ENCODE data around the gene C1orf21. TPM values are rescaled to one million over a fixed set of nuclear protein-coding genes. Genes with fewer than 3 reads are reported as not detected.

Gene C1orf21
- total RNA-seq, 4 donors from 2014 or later = 24.0 to 43.0 (median 40.3) TPM

- DNase-seq (ENCODE audit: low spot score) = no peak
- ATAC-seq (ENCODE audit: low FRiP score) = no peak
- no peak for TF ChIP-seq CTCF (IDR thresholded peaks at IDR 0.05)
These were observed 17.3 kb downstream of the C1orf21 start for GRCh38 chr1:184403961-184404726.

DNA sequence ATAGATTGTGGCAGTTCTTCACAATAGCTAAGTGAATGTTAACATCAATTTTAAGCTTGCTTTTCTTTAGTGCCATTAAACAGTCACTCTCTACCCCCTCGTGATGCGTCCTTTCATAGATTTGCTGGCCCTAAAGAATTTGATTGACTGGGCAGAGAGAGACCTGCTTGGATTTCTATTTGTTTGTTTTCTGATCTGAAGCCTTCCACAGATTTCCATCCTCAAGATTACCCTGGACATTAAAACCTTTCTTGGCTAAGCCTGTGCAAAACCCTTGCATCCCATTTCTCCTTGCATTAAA lies 17.8 kb downstream of the C1orf21 start:
- no peak for TF ChIP-seq CTCF (IDR thresholded peaks at IDR 0.05)
- no peak for ATAC-seq (ENCODE audit: low FRiP score)
- DNase-seq (ENCODE audit: low spot score) = no peak

- DNase-seq (ENCODE audit: low spot score) = no peak
- ATAC-seq (ENCODE audit: low FRiP score) = no peak
- no peak for TF ChIP-seq CTCF (IDR thresholded peaks at IDR 0.05)
These were observed 18.4 kb downstream of the C1orf21 start for GRCh38 chr1:184405094-184405800.

DNA sequence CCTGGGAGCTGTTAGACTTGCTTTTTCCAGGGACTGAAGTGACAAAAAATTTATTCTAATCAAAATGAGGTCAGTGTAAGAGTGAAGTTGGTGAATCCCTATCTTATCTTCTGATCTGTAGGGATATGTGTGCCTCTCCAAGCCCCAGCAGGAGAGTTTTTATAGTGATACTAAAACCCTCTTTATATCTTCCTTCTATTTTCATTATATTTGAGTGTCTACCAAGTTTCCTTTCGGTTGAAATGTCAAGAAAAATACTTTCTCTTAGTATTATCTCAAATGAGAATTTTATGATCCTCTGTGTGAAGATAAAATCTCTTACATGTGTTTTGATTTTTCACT lies 18.9 kb downstream of the C1orf21 start:
- ATAC-seq (ENCODE audit: low FRiP score) (no peak), DNase-seq (ENCODE audit: low spot score) (no peak)
- no peak for TF ChIP-seq CTCF (IDR thresholded peaks at IDR 0.05)

GRCh38 chr1:184406479-184406878 lies 19.6 kb downstream of the C1orf21 start:
- no peak for ATAC-seq (ENCODE audit: low FRiP score)
- DNase-seq (ENCODE audit: low spot score) = no peak

DNA sequence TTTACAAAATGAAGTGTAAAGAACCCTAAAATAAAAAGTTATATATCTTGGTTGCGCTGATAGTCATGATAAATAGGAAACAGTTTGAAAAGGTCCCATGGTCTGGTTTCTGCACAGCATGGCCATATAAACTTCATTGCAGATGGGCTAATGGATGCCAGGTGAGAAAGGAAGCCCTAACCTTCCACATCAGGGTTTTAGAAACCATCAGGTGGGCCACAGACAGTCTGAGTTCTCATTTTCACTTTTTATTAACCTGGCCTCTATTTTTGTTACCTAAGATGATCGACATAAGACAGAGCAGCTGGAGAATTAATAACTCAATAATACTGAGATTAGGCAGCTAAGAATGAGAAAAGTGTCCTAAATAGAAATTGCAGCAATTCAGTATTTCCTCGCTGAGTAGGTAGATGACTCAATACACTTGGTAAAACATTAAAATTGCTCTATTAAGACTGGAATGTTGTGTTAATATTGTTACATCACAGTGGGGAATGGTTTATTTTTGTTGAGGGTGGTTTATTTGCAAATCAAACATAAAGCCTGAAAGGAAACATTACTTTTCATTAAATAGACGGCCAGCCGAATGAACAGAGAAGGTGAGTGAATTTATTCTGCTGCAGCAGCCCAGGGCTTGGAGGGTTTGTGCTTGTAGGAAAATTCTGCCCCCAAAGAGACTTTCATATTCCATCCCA lies 21.1 kb downstream of the C1orf21 start:
- DNase-seq (ENCODE audit: low spot score) (no peak), ATAC-seq (ENCODE audit: low FRiP score) (no peak)
- no peak for TF ChIP-seq CTCF (IDR thresholded peaks at IDR 0.05)

More at GRCh38 chr1:184406479-184406878, 19.6 kb downstream of the C1orf21 start:
- no peak for TF ChIP-seq CTCF (IDR thresholded peaks at IDR 0.05)

Measured in omental fat pad (tissue), 4 donors.